ENCODE measurements around the gene NOTCH3. TPM values are rescaled to one million over a fixed set of nuclear protein-coding genes. Genes with fewer than 3 reads are reported as not detected.

NOTCH3 gene
- total and polyA plus RNA-seq, 2 donors, result 35.9 to 53.6 TPM

DNA sequence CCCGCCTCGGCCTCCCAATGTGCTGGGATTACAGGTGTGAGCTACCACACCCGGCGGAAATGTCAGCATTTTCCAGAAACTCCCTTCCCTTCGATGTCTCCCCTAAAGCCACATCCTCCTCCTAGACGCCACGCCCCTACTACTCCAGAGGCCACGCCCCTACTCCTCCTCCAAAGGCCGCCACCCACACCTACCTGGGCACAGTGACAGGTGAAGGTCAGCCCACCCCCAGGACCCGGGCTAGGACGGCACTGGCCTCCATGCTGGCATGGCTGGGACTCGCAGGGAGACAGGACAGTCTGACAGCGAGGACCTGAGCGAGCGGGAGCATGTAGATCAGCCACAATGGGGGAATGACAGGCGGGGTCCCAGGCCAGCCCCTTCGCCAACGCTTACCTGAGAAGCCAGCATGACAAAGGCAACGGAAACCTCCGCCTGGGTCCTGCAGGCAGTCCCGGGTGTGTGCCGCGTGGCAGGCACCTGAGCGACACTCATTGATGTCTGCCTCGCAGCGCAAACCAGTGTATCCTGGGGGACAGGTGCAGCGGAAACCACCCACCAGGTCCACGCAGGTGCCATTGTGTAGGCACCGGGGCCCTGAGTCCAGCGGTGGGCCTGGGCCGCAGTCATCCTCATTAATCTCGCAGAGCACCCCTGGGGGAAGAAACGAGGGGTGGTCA lies 22.0 kb downstream of the NOTCH3 start:
- 93% methylated on average over 33 of the region's 33 CpGs for WGBS
- no peak for DNase-seq (ENCODE audit: extremely low spot score)
- H3K4me3 ChIP-seq (ENCODE audit: low read depth, low read length), result no peak overlapping the region
- H3K4me1 ChIP-seq (ENCODE audit: insufficient read depth), result no peaks in the 10 kb centered on the region
- H3K36me3 ChIP-seq (ENCODE audit: insufficient read depth), result no peaks in the 10 kb centered on the region
- H3K27ac ChIP-seq (ENCODE audit: low read depth), result no peak overlapping the region

- DNase-seq (ENCODE audit: extremely low spot score), result no peak
- H3K27ac ChIP-seq (ENCODE audit: low read depth), result no peak overlapping the region
- H3K4me1 ChIP-seq (ENCODE audit: insufficient read depth), result no peaks in the 10 kb centered on the region
- H3K36me3 ChIP-seq (ENCODE audit: insufficient read depth), result no peaks in the 10 kb centered on the region
- H3K4me3 ChIP-seq (ENCODE audit: low read depth, low read length), result peak overlapping the region; percentile 21
- WGBS, result 7% methylated on average over 92 of the region's 92 CpGs
Observed at GRCh38 chr19:15177269-15178116, 23.3 kb downstream of the NOTCH3 start.

GRCh38 chr19:15175609-15176008 lies 25.2 kb downstream of the NOTCH3 start:
- no peak overlapping the region for H3K27ac ChIP-seq (ENCODE audit: low read depth)
- no peaks in the 10 kb centered on the region for H3K4me1 ChIP-seq (ENCODE audit: insufficient read depth)
- no peak for DNase-seq (ENCODE audit: extremely low spot score)
- no peaks in the 10 kb centered on the region for H3K36me3 ChIP-seq (ENCODE audit: insufficient read depth)
- 95% methylated on average over 3 of the region's 3 CpGs for WGBS
- no peak overlapping the region for H3K4me3 ChIP-seq (ENCODE audit: low read depth, low read length)

- H3K27ac ChIP-seq (ENCODE audit: low read depth), result no peak overlapping the region
- no peaks in the 10 kb centered on the region for H3K4me1 ChIP-seq (ENCODE audit: insufficient read depth)
- DNase-seq (ENCODE audit: extremely low spot score), result no peak
- H3K36me3 ChIP-seq (ENCODE audit: insufficient read depth), result no peaks in the 10 kb centered on the region
- no peak overlapping the region for H3K4me3 ChIP-seq (ENCODE audit: low read depth, low read length)
- 96% methylated on average over 37 of the region's 37 CpGs for WGBS
Observed at GRCh38 chr19:15173746-15174404, 26.9 kb downstream of the NOTCH3 start.

DNA sequence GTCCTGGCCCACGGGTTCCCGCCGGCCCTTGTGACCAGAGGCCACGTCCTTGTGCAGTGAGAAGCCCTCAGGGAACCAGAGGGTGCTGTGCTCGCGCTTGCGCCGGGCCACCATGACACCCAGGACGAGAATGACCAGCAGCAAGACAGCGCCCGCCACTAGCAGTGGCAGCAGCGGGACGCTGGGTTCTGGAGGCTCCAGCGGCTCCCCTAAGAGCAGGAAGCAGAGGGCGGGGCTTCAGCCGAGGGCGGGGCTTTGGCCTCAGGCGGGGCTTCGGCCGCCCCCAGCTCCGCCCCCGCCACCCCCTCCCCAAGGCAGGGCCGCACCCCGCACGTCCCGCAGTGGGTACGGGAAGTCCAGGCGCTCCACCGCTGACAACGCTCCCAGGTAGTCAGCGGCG lies 30.4 kb downstream of the NOTCH3 start:
- no peak for DNase-seq (ENCODE audit: extremely low spot score)
- WGBS, result 90% methylated on average over 32 of the region's 32 CpGs
- no peak overlapping the region for H3K4me3 ChIP-seq (ENCODE audit: low read depth, low read length)
- no peak overlapping the region for H3K27ac ChIP-seq (ENCODE audit: low read depth)
- H3K4me1 ChIP-seq (ENCODE audit: insufficient read depth), result no peaks in the 10 kb centered on the region
- H3K36me3 ChIP-seq (ENCODE audit: insufficient read depth), result no peaks in the 10 kb centered on the region

- Histone ChIP-seq H3K4me1 (ENCODE audit: insufficient read depth) (no peaks in the 10 kb centered on the region), H3K4me3 (ENCODE audit: low read depth, low read length) (no peak overlapping the region), H3K27ac (ENCODE audit: low read depth) (no peak overlapping the region), H3K36me3 (ENCODE audit: insufficient read depth) (no peaks in the 10 kb centered on the region)
- DNase-seq (ENCODE audit: extremely low spot score), result no peak
- 84% methylated on average over 10 of the region's 10 CpGs for WGBS
Observed at GRCh38 chr19:15169541-15170285, 31.1 kb downstream of the NOTCH3 start.

GRCh38 chr19:15166700-15167099 lies 34.1 kb downstream of the NOTCH3 start:
- H3K4me3 ChIP-seq (ENCODE audit: low read depth, low read length), result no peak overlapping the region
- no peaks in the 10 kb centered on the region for H3K4me1 ChIP-seq (ENCODE audit: insufficient read depth)
- DNase-seq (ENCODE audit: extremely low spot score), result no peak
- no peaks in the 10 kb centered on the region for H3K36me3 ChIP-seq (ENCODE audit: insufficient read depth)
- no peak overlapping the region for H3K27ac ChIP-seq (ENCODE audit: low read depth)
- 86% methylated on average over 4 of the region's 4 CpGs for WGBS

DNA sequence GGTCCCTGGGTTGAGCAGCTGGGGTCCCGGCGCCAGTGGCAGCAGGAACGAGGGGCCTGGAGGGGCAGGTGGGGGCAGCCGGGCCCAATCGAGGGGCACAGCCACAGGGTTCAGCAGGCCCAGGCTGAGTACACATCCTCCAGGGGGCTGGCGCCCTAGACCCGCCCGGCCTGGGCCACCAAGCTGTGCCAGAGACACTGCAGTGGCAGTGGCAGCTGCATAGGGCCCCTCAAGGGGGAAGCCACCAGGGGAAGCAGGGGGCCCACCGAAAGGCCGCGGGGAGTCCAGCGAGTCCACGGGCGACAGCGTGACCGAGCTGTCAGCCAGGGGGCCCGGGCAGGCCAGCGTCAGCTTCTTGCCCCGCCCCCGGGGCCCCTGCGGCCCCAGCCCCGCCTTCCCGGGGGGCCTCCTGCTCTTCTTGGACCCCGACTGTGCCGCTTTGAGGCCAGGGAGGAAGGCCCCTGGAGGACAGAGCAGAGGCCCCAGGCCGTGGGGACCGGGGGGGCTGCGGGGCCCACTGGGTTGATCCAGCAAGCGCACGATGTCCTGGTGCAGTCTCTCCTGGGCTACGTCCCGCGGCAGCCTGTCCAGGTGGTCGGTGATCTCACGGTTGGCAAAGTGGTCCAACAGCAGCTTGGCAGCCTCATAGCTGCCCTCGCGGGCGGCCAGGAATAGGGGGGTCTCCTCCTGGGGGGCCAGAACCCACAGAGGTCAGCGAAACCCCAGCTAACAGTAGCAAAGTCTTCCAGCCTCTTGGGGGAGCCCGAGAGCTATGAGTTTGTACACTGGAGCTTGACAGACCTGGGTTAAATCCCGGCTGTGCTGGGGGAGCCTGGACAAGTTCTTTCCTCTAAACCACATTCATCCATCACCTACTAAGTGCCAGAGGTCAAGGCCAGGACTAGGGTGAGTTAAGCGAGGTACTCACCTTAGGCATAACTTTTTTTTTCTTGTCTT lies 39.5 kb downstream of the NOTCH3 start:
- no peak overlapping the region for H3K4me3 ChIP-seq (ENCODE audit: low read depth, low read length)
- H3K4me1 ChIP-seq (ENCODE audit: insufficient read depth), result no peaks in the 10 kb centered on the region
- H3K27ac ChIP-seq (ENCODE audit: low read depth), result no peak overlapping the region
- no peaks in the 10 kb centered on the region for H3K36me3 ChIP-seq (ENCODE audit: insufficient read depth)
- 95% methylated on average over 42 of the region's 42 CpGs for WGBS
- no peak for DNase-seq (ENCODE audit: extremely low spot score)

DNA sequence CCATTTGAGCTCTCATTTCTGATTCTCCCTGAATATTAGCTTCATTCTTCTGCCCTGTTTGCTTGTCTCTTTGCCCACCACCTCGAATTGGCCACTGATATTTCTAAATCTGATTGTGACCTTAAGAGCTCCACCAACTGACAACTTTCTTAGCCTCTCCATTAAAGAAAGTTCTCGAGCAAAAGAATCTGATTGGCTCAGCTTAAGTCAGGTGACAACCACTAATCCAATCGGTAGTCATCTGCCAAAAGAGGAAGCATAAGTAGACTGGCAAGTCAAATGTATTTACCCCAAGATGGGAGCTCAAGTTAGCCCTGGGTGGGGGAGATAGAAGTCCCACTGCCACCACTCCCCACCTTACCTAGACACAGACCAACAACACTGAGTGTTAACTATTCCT lies 41.5 kb downstream of the NOTCH3 start:
- WGBS, result 80% methylated on average over 3 of the region's 3 CpGs
- Histone ChIP-seq H3K4me1 (ENCODE audit: insufficient read depth) (no peaks in the 10 kb centered on the region), H3K4me3 (ENCODE audit: low read depth, low read length) (no peak overlapping the region), H3K36me3 (ENCODE audit: insufficient read depth) (no peaks in the 10 kb centered on the region), H3K27ac (ENCODE audit: low read depth) (no peak overlapping the region)
- no peak for DNase-seq (ENCODE audit: extremely low spot score)

DNA sequence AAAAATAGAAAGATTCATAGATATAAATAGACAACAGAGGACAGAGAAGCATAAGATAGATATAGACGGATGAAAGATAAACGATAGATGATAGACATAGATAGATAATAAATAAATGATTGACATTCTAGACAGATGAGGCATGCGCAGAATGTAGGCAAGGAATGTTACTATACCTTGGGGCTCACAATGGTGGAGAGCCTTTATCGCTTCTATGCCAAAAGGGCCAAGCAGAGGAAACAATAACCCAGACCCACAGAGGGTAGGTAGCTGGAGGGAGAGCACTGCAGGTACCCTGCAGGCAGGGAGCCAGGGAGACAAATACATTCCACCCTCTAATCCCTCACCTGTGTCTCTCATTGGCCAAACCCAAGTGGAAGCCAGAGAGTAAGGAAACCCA lies 44.4 kb downstream of the NOTCH3 start:
- Histone ChIP-seq H3K36me3 (ENCODE audit: insufficient read depth) (no peaks in the 10 kb centered on the region), H3K4me1 (ENCODE audit: insufficient read depth) (no peaks in the 10 kb centered on the region), H3K4me3 (ENCODE audit: low read depth, low read length) (no peak overlapping the region), H3K27ac (ENCODE audit: low read depth) (no peak overlapping the region)
- 95% methylated on average over 4 of the region's 4 CpGs for WGBS
- no peak for DNase-seq (ENCODE audit: extremely low spot score)

DNA sequence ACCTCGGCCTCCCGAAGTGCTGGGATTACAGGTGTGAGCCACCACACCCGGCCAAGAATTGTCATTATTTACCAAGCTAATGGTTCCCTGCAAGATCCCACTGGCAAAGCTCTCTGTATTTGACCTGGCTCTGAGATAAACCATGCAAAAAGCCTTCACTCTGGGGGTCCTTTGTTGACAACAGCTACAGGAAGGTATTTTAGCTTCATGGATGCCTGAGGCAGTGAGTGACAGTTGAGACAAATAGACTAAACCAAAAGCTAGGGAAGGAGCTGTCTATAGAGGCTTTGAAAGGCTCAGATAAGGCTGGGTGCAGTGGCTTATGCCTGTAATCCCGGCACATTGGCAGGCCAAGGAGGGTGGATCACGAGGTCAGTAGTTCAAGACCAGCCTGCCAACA lies 45.5 kb downstream of the NOTCH3 start:
- WGBS, result 92% methylated on average over 5 of the region's 5 CpGs
- H3K4me3 ChIP-seq (ENCODE audit: low read depth, low read length), result no peak overlapping the region
- no peak for DNase-seq (ENCODE audit: extremely low spot score)
- H3K4me1 ChIP-seq (ENCODE audit: insufficient read depth), result no peaks in the 10 kb centered on the region
- H3K36me3 ChIP-seq (ENCODE audit: insufficient read depth), result no peaks in the 10 kb centered on the region
- H3K27ac ChIP-seq (ENCODE audit: low read depth), result no peak overlapping the region

DNA sequence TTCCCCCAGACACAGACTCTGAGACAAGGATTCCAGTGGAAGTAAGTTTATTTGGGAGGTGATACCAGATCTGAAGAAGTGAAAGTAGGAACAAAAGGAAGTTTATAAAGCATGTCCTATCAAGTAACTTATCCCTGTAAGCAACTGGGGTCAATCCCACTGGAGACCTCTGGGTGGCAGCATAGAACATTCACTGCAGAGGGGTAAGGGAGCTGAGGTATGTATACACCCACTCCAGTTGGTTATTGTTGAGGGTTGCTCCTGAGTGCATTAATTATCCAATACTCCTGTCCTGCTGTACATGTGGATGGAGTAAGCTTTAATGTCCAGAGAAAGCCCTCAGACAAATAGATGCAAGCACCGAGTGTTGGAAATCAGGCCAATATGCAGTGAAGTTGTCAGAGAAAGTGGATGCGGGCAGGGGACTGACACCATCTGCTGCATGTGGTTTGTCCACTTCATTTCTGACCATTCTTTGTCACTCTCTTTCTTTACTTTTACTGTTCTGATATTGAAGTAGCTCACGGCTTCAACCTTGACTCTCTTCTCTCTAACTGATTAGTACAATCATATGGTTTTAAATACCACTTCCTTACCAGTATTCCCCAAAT lies 46.7 kb downstream of the NOTCH3 start:
- Histone ChIP-seq H3K4me3 (ENCODE audit: low read depth, low read length) (no peak overlapping the region), H3K4me1 (ENCODE audit: insufficient read depth) (no peaks in the 10 kb centered on the region), H3K36me3 (ENCODE audit: insufficient read depth) (no peaks in the 10 kb centered on the region), H3K27ac (ENCODE audit: low read depth) (no peak overlapping the region)
- no peak for DNase-seq (ENCODE audit: extremely low spot score)
- WGBS, result 95% methylated on average over 3 of the region's 3 CpGs
